ENCODE data around the gene SLC24A4. TPM values are rescaled to one million over a fixed set of nuclear protein-coding genes. Genes with fewer than 3 reads are reported as not detected.

The SLC24A4 gene
- total and polyA plus RNA-seq, 2 of the 4 experiments (the other 2 are of a cell fraction): not detected

- no peak for TF ChIP-seq ELK1 (IDR thresholded peaks at IDR 0.05; ENCODE audit: borderline replicate concordance, low read depth, low read length)
Measured at GRCh38 chr14:92473969-92474535, 151.1 kb downstream of the SLC24A4 start (continued).

GRCh38 chr14:92475037-92475436 lies 152.1 kb downstream of the SLC24A4 start:
- no peak overlapping the region for H3K9ac ChIP-seq (ENCODE audit: low read depth, low read length)
- no peak overlapping the region for H3K27ac ChIP-seq (ENCODE audit: insufficient read depth, low read length)
- H2AK9ac ChIP-seq (replicated peaks; ENCODE audit: low read depth, low read length, poor library complexity): no peak overlapping the region
- intact Hi-C loops (cut with micrococcal nuclease) (no loop called here), dilution Hi-C loops (cut with HindIII; ENCODE audit: low sequenced_read_pairs, unreplicated experiment) (no loop called here), in situ Hi-C loops (cut with MboI; ENCODE audit: low sequenced_read_pairs) (no loop called here)
- no peak for ATAC-seq (ENCODE audit: low read depth)
- H4K5ac ChIP-seq (ENCODE audit: low read depth, low read length): no peak overlapping the region
- no peak overlapping the region for H4K8ac ChIP-seq (ENCODE audit: low read depth in 2 of 2, low read length in 2 of 2)
- TF ChIP-seq CEBPB (IDR thresholded peaks at IDR 0.05; ENCODE audit: low read depth, low read length): no peak
- TF ChIP-seq CTCF (conservative IDR thresholded peaks at IDR 0.05; ENCODE audit: low read depth, low read length): no peak
- TF ChIP-seq FOS (IDR thresholded peaks at IDR 0.05; ENCODE audit: low read depth, low read length): no peak
- no peak for TF ChIP-seq MAFK (IDR thresholded peaks at IDR 0.05; ENCODE audit: low read depth, low read length)
- peaks cover 2% of the 10 kb centered on the region; the same call in 1 of the 2 replicates for H3K9me1 ChIP-seq (ENCODE audit: insufficient read depth, low read length)
- H2BK120ac ChIP-seq (ENCODE audit: low read depth, low read length): no peak overlapping the region
- H4K91ac ChIP-seq (ENCODE audit: insufficient read depth, low read depth, low read length): no peak overlapping the region
- H3K23ac ChIP-seq (ENCODE audit: low read depth, low read length): no peak overlapping the region
- DNase-seq: no peak
- 75% methylated on average over 1 of the region's 1 CpG; no CpG with 5 or more reads in 1 of the 2 experiments for WGBS, 2 experiments (ENCODE audit: extremely low coverage in 2 of 2, insufficient read length in 1 of 2)
- H4K20me1 ChIP-seq (ENCODE audit: insufficient read depth, low read length): no peaks in the 10 kb centered on the region
- H3K4me1 ChIP-seq (ENCODE audit: control insufficient read depth, insufficient read depth, low read length): peaks cover 11% of the 10 kb centered on the region
- H3K79me1 ChIP-seq (ENCODE audit: low read depth in 1 of 2, low read length in 2 of 2): no peaks in the 10 kb centered on the region
- no peak overlapping the region for H3K4me2 ChIP-seq (ENCODE audit: low read depth, low read length)
- H2BK20ac ChIP-seq (ENCODE audit: low read depth, low read length): no peak overlapping the region
- CTCF ChIA-PET: interaction anchor here (1.3 to 3.9 kb wide), 2 partner anchors 13 to 29 kb away, joined by 3 to 15 read pairs; no protein-coding TSS in a partner anchor
- H2BK15ac ChIP-seq (ENCODE audit: low read depth, low read length): no peak overlapping the region
- BruUV-seq (replicated peaks): no TSS peak
- 0 out of 2 replicates have a peak overlapping the region, but pooled peaks have one; percentile 26 for H2AK5ac ChIP-seq (ENCODE audit: low read depth, low read length)
- no peak overlapping the region for H3K4ac ChIP-seq (ENCODE audit: low read depth, low read length)
- 0 out of 2 replicates have a peak overlapping the region, but pooled peaks have one; percentile 16 for H3K14ac ChIP-seq (replicated peaks; ENCODE audit: low read depth, low read length)
- H2AFZ ChIP-seq (replicated peaks; ENCODE audit: low read length, poor library complexity): no peak overlapping the region
- H3K4me3 ChIP-seq (ENCODE audit: insufficient read depth, low read depth, low read length): no peak overlapping the region
- no peak overlapping the region for H3K56ac ChIP-seq (ENCODE audit: extremely low read depth, insufficient read depth, low read length)
- no peaks in the 10 kb centered on the region for H3K27me3 ChIP-seq (ENCODE audit: control insufficient read depth, insufficient read depth, low read length)
- POLR2A ChIA-PET (ENCODE audit: unreplicated experiment): no interaction called here
- no peaks in the 10 kb centered on the region for H3K9me3 ChIP-seq (ENCODE audit: control insufficient read depth, insufficient read depth, low read length)
- no peaks in the 10 kb centered on the region for H3K36me3 ChIP-seq (ENCODE audit: control insufficient read depth, insufficient read depth, low read length)
- no peak overlapping the region for H2BK5ac ChIP-seq (ENCODE audit: low read depth, low read length, poor library complexity, severe bottlenecking)
- H3K18ac ChIP-seq (ENCODE audit: low read depth, low read length): no peak overlapping the region

All from IMR-90 (cell line).